ENCODE results near the gene ALG6.
"Not testable (repeated sequence)": the region's sequence is repeated elsewhere in the genome, so short reads cannot be mapped to it uniquely, and the experiment has no call there.

The ALG6 gene

DNA sequence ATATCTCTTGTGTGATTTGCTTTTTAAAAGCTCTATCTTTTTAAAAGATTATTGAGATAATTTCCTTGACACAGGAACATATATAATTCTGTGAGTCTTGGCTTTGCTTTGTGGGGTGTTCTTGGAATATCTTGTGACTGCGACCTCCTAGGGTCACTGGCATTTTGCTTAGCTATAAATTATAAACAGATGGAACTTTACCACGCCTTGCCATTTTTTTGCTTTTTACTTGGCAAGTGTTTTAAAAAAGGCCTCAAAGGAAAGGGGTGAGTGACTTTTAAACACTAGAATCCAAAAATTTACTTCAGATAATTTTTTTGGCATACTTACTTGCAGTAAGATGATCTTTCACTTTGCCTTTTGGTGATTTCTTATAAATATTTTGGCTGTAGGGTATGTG, 43.6 kb downstream of the ALG6 start:
- no peak overlapping the region for H3K4me3 ChIP-seq (ENCODE audit: low read depth, low read length)
- TF ChIP-seq CTCF (IDR thresholded peaks at IDR 0.05; ENCODE audit: low read depth, low read length, missing control alignments), result no peak
- no peak for DNase-seq (ENCODE audit: low read depth)

DNA sequence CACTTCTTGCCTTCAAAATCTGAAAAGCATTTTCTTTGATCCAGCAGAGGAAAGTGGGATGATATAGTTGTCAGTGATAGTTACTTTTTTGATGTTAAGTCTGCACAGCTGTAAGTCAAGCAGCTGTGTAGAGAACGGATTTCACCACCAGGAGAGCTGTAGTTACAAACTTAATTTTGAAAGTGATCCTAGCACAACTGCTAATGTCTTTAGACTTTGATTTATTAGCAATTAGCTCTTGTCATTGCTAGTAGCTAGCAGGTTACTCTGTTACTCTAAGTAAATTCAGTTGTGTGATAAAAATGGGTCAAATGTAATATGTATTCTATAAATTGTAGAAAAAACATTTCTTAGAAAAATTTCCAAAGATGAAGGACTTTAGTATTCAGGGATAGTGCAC, 46.0 kb downstream of the ALG6 start:
- H3K4me3 ChIP-seq (ENCODE audit: low read depth, low read length), result no peak overlapping the region
- no peak for TF ChIP-seq CTCF (IDR thresholded peaks at IDR 0.05; ENCODE audit: low read depth, low read length, missing control alignments)
- DNase-seq (ENCODE audit: low read depth), result no peak

GRCh38 chr1:63414691-63415365, 47.4 kb downstream of the ALG6 start:
- DNase-seq (ENCODE audit: low read depth), result no peak
- no peak for TF ChIP-seq CTCF (IDR thresholded peaks at IDR 0.05; ENCODE audit: low read depth, low read length, missing control alignments)

GRCh38 chr1:63418101-63418500, 50.7 kb downstream of the ALG6 start:
- no peak for DNase-seq (ENCODE audit: low read depth)
- H3K4me3 ChIP-seq (ENCODE audit: low read depth, low read length), result no peak overlapping the region
- TF ChIP-seq CTCF (IDR thresholded peaks at IDR 0.05; ENCODE audit: low read depth, low read length, missing control alignments), result no peak

More at GRCh38 chr1:63414691-63415365, 47.4 kb downstream of the ALG6 start:
- H3K4me3 ChIP-seq (ENCODE audit: low read depth, low read length), result no peak overlapping the region

DNA sequence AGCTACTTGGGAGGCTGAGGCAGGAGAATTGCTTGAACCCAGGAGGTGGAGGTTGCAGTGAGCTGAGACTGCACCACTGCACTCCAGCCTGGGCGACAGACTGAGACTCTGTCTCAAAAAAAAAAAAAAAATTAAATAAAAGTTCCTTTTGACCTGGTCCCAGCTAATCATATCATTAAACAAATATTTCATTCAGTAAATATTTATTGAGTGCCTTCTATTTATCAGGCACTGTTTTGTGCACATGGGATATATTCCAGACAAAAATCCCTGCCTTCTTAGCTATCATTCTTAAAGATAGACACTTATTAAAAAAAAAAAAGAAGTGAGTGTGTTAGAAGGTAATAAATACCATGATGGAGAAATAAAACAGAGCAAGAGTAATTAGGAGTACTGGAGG, 53.3 kb downstream of the ALG6 start:
- H3K4me3 ChIP-seq (ENCODE audit: low read depth, low read length); DNase-seq (ENCODE audit: low read depth): not testable (repeated sequence)

DNA sequence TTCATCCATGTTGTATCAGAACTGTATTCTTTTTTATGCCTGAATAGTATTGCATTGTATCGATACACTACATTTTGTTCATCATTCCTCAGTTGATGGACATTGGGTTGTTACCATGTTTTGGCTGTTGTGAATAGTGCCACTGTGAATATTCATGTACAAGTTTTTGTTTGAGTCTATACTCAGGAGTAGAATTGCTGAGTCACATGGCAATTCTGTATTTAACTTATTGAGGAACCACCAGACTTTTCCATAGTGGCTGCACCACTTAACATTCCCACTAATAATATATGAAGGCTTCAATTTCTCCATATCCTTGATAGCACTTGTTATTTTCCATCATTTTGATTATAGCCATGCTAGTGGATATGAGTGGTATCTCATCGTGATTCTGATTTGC, 56.2 kb downstream of the ALG6 start:
- H3K4me3 ChIP-seq (ENCODE audit: low read depth, low read length), result no peak overlapping the region
- TF ChIP-seq CTCF (IDR thresholded peaks at IDR 0.05; ENCODE audit: low read depth, low read length, missing control alignments), result no peak
- no peak for DNase-seq (ENCODE audit: low read depth)

GRCh38 chr1:63428815-63429214, 61.4 kb downstream of the ALG6 start:
- no peak overlapping the region for H3K4me3 ChIP-seq (ENCODE audit: low read depth, low read length)
- no peak for TF ChIP-seq CTCF (IDR thresholded peaks at IDR 0.05; ENCODE audit: low read depth, low read length, missing control alignments)
- no peak for DNase-seq (ENCODE audit: low read depth)
